NCI-H446 treated with DMSO at 0.1 percent for 48 hours (cell line): ENCODE measurements around the gene PEF1.

ENCODE experiments used
- DNase-seq: peaks from one replicate; lab custom pipeline; 2025; lab: John Stamatoyannopoulos, UW

PEF1 gene

DNA sequence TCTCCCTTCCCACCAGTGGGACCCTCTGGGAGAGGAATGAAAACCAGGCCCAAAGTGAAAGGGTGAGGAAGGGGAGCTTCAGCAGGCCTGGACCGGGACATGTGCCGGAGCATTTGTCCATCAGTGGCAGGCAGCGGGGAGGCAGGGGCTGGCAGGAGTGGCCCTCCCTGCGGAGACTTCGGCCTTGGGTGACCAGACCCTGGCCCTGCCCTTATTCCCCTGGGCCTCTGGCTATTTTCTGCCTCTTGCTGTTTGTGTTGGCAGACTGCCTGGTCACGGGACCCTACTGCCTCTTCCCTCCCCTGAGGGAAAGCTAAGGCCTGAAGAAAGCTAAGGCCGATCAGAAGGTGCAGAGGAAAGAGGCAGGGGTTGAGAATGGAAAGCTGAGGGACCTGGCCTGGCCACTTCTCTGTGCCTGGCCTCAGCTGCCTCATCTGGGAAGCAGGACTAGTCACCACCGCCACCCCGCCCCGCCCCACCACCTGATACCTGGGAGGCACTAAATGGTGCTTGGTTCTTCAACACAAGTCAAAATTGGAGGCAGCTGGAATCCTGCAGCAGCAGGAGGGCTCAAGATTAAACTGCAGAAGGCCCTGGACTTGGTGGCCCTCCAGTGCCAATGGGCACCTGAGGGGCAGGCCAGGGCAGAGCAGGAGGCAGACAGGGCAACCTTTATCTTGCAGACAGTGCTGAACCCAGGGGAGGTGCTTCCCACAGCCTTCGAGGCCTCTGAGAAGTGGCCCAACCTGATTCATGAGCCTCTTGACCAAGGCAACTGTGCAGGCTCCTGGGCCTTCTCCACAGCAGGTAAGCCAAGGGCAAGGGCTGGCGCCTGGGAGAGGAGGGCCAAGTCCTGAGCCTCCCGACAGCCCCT lies 60.4 kb downstream of the PEF1 start:
- DNase-seq: no peak

DNA sequence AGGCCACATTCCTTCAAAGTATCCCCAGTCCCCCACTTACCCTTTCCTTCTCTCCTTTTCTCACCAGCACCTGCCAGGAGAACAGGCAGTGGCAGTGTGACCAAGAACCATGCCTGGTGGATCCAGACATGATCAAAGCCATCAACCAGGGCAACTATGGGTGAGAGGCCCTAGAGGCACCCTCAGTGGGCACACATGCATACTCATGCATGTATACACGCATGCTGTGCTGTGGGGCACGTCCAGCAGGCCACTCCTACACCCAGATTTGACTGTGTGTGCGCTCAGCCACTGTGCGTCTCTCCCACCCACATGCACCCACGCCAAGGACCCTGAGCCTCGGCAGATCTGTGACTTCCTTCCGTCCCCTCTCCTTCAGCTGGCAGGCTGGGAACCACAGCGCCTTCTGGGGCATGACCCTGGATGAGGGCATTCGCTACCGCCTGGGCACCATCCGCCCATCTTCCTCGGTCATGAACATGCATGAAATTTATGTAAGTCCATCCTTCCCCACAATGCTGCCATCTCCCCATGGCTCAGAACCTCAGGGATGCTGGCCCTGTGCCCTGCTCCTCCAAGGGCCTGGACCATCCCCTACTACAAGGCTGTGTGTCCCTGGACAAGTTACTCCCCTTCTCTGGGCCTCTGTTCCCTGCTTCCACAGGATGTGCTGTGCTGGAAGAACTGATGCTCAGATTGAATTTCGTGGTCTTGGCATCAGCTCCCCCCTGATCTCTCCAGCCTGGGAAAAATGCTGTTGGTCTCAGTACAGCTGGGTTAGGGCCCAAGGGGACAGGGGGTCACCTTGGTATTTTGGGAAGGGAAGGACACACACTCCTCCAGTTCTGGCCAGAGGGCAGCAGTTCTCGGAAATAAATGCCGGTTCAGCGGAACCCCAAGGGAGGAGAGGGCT lies 61.3 kb downstream of the PEF1 start:
- no peak for DNase-seq

DNA sequence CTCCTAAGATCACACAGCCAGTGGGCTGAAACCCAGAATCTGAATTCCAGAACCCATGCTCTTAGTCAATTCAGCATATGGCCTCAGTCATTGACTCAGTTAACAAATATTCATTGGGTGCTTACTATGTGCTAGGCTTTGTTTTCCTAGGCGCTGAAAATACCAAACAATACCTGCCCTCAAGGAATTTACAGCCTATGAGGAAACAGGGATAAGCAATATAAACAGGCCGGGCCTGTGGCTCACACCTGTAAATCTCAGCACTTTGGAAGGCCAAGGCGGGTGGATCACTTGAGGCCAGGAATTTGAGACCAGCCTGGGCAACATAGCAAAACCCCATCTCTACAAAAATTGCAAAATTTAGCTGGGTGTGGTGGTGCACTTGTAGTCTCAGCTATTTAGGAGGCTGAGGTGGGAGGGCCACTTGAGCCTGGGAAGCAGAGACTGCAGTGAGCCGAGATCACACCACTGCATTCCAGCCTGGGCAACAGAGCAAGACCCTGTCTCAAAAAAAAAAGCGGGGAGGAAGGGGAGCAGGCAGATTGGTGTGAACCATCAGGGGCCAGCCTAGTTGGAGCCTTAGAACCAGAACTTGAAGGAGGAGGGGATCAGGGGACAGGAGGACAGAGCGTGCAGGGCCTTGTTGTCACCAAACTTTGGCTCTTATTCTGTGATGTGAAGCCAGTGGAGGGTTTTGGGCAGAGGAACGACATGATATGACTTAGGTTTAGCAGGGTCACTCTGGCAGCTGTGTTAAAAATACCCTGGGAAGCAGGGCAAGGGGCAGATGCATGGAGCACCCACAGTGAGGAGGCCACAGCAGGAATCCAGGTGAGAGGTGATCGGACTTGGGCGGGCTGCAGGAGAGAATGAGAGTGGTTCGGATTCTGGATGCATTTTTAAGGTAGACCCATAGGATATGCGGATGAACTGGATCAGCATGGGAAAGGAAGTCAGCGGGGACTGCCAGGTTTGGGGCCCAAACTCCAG lies 62.6 kb downstream of the PEF1 start:
- no peak for DNase-seq

DNA sequence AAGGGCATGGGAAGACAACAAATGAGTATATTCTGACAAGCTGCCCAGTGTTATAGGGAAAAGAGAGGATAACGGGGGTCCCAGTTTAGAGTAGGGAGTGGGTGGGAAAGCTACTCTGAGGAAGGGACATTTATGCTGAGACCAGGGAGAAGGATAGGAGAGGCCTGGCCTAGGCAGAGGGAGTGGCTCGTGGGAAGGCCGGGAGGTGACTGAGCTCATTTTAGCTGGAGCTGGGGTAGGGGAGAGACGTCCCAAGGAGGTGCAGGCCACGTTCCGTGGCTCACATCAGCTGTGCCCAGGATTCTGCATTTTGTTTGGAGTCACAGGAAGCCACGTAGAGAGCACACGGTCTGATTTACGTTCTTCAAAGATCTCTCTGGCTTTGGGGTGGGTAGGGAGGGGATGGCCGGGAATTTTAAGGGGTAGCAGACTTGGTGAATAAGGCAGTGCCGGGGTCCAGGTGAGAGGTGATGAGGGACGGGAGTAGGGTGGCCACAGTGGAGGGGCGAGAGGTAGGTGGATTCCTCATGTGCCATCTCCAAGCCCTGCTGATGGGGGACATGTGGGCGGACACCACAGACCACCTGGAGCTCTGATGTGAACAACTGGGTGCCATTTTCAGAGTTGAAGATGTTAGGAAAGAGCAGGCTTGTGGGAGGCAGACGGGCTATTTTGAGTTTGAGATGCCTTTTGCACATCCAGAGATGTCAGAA lies 63.6 kb downstream of the PEF1 start:
- no peak for DNase-seq

DNA sequence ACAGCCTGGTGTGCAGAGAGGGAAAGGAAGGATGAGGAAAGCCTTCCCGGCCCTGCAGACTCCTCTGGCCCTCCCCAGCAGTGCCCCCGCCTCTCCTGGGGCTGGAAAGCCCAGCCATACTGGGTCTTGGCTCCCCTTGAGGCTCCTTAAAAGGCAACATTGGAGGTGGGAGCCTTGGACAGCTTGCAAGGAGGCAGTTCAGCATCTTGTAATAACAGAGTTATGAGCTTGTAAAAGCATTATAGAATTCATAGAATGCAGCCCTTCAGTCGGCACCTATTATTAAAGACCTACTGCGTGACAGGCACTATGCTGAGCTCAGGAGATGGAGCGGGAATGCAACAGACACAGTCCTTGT lies 64.2 kb downstream of the PEF1 start:
- no peak for DNase-seq
